Osteoblast (primary cell): Measurements from ENCODE around the gene OSBPL6. TPM values are rescaled to one million over a fixed set of nuclear protein-coding genes. Genes with fewer than 3 reads are reported as not detected.

ENCODE experiments used
- DNase-seq: peaks from one replicate; pipeline ENCODE4 v3.0.0; 2011; ENCODE audit warnings: low spot score, mixed read lengths; ENCODE audit not compliant: insufficient read length; ENCODE audit errors: missing footprints
- H2AFZ ChIP-seq: 2 replicates; pipeline ENCODE4 v1.6.0; 2011; ENCODE audit warnings: mild to moderate bottlenecking, low read length
- H3K27ac ChIP-seq: 2 replicates; pipeline ENCODE4 v1.5.1; 2011; ENCODE audit warnings: mild to moderate bottlenecking, low read depth, low read length, moderate library complexity
- H3K27me3 ChIP-seq: 2 replicates; pipeline ENCODE4 v1.6.0; 2012; ENCODE audit warnings: mild to moderate bottlenecking, control low read depth, inconsistent platforms, low read length, moderate library complexity; ENCODE audit not compliant: insufficient read depth
- H3K36me3 ChIP-seq: 2 replicates; pipeline ENCODE4 v1.5.1; 2011; ENCODE audit warnings: mild to moderate bottlenecking, low read length, control low read depth, moderate library complexity; ENCODE audit not compliant: insufficient read depth
- H3K4me1 ChIP-seq: 2 replicates; pipeline ENCODE4 v1.5.1; 2011; ENCODE audit warnings: mild to moderate bottlenecking, low read length, control low read depth, moderate library complexity; ENCODE audit not compliant: insufficient read depth
- H3K4me2 ChIP-seq: 2 replicates; pipeline ENCODE4 v1.6.0; 2011; ENCODE audit warnings: mild to moderate bottlenecking, low read length; ENCODE audit not compliant: insufficient read depth
- H3K4me3 ChIP-seq: fragments of 200-600 bp; sonication (generic); 3 replicates; pipeline ENCODE4 v1.5.1; 2012; ENCODE audit warnings: mild to moderate bottlenecking, low read length, inconsistent platforms; ENCODE audit not compliant: insufficient read depth
- H3K79me2 ChIP-seq: 2 replicates; pipeline ENCODE4 v1.6.0; 2012; ENCODE audit warnings: mild to moderate bottlenecking, low read length, control low read depth, inconsistent platforms; ENCODE audit not compliant: insufficient read depth
- H3K9me3 ChIP-seq: 2 replicates; pipeline ENCODE4 v1.5.1; 2011; ENCODE audit warnings: low read depth, low read length, control low read depth
- H4K20me1 ChIP-seq: 2 replicates; pipeline ENCODE4 v1.6.0; 2012; ENCODE audit warnings: mild to moderate bottlenecking, low read length, control low read depth; ENCODE audit not compliant: insufficient read depth
- total RNA-seq: library from RNA; depleted of rRNA; stranded (reverse); fragments of >200 nt; gene quantifications from 2 replicates; pipeline ENCODE4 v1.2.3, GENCODE V29; 2012
- TF ChIP-seq, protein P1 (sequence below): IDR thresholded peaks from 2 replicates; pipeline ENCODE4 v1.5.1; 2011; ENCODE audit warnings: mild to moderate bottlenecking, low read depth, low read length, moderate library complexity; ENCODE audit errors: extremely low read depth

OSBPL6 gene
- total RNA-seq, 1 donor: 5.4 TPM

DNA sequence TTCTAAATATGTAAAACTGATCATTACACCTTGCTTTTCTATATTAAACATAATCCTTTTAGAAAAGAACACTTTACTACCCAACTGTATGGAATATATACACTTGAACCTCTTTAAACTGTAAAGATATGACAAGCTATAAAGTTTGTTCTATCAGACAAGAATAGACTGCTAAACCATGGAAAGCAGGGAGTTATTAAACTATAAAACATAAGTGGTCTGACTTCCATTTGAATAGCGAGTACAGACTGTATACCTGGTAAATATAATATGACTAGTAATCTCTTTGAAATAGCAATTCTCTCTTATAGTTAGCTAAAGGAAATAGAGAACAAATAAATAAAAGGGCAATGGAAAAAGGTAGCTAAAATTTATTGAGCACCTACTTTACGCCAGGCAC lies 131.0 kb downstream of the OSBPL6 start:
- H3K79me2 ChIP-seq: no peaks in the 10 kb centered on the region
- DNase-seq: no peak
- TF ChIP-seq, protein P1, sequence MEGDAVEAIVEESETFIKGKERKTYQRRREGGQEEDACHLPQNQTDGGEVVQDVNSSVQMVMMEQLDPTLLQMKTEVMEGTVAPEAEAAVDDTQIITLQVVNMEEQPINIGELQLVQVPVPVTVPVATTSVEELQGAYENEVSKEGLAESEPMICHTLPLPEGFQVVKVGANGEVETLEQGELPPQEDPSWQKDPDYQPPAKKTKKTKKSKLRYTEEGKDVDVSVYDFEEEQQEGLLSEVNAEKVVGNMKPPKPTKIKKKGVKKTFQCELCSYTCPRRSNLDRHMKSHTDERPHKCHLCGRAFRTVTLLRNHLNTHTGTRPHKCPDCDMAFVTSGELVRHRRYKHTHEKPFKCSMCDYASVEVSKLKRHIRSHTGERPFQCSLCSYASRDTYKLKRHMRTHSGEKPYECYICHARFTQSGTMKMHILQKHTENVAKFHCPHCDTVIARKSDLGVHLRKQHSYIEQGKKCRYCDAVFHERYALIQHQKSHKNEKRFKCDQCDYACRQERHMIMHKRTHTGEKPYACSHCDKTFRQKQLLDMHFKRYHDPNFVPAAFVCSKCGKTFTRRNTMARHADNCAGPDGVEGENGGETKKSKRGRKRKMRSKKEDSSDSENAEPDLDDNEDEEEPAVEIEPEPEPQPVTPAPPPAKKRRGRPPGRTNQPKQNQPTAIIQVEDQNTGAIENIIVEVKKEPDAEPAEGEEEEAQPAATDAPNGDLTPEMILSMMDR: no peak
- no peak overlapping the region for H3K4me3 ChIP-seq
- peaks cover 9% of the 10 kb centered on the region for H3K4me1 ChIP-seq
- H2AFZ ChIP-seq: no peak overlapping the region
- H3K36me3 ChIP-seq: no peaks in the 10 kb centered on the region
- H3K9me3 ChIP-seq: no peaks in the 10 kb centered on the region
- no peak overlapping the region for H3K4me2 ChIP-seq
- H3K27me3 ChIP-seq: no peaks in the 10 kb centered on the region
- no peak overlapping the region for H3K27ac ChIP-seq
- no peaks in the 10 kb centered on the region for H4K20me1 ChIP-seq

DNA sequence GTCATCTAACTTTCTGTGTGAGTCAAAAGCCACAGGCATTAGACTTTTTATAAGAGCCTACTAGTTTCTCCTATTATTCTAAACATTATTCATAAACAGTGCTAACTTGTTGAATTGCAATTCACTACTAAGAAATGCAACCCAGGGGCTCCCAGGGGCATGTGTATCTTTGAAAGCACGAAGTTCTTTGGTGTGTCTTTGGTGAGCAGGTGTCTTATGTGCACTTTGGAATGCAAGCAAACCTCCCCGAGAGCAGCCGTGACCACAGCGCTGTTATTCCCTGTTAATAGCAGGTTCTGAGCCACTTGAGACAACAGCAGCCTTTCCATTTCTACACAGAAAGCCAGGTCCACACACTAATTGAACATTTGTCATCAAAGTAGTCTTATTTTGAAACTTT lies 133.2 kb downstream of the OSBPL6 start:
- no peak for DNase-seq
- H4K20me1 ChIP-seq: no peaks in the 10 kb centered on the region
- no peak overlapping the region for H3K4me3 ChIP-seq
- peak overlapping the region; percentile 68 for H3K27ac ChIP-seq
- no peaks in the 10 kb centered on the region for H3K36me3 ChIP-seq
- peak overlapping the region; percentile 52 for H2AFZ ChIP-seq
- H3K4me2 ChIP-seq: peak overlapping the region; percentile 10
- H3K79me2 ChIP-seq: no peaks in the 10 kb centered on the region
- TF ChIP-seq, protein P1: no peak
- H3K27me3 ChIP-seq: no peaks in the 10 kb centered on the region
- H3K4me1 ChIP-seq: peaks cover 9% of the 10 kb centered on the region
- H3K9me3 ChIP-seq: no peaks in the 10 kb centered on the region

DNA sequence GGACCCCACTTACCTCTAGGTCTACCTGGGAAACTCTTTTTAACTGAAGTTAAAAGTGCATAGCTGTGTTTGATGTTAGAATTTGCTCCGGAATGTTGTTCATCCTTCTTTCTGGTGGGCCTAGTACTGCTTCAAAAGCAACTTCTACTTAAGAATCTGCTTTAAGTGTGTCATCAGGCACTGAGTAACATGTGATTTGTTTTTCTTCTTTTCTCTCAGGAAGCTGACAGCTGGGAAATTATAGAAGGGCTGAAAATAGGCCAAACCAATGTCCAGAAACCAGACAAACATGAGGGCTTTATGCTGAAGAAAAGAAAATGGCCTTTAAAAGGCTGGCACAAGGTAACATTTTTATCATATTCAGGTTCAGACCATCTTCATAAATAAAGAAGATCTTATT lies 133.7 kb downstream of the OSBPL6 start:
- TF ChIP-seq, protein P1: no peak
- H3K4me3 ChIP-seq: no peak overlapping the region
- H4K20me1 ChIP-seq: no peaks in the 10 kb centered on the region
- peaks cover 9% of the 10 kb centered on the region for H3K4me1 ChIP-seq
- no peaks in the 10 kb centered on the region for H3K79me2 ChIP-seq
- no peak for DNase-seq
- H3K36me3 ChIP-seq: no peaks in the 10 kb centered on the region
- peak overlapping the region; percentile 68 for H3K27ac ChIP-seq
- no peaks in the 10 kb centered on the region for H3K9me3 ChIP-seq
- no peaks in the 10 kb centered on the region for H3K27me3 ChIP-seq
- H3K4me2 ChIP-seq: peak overlapping the region; percentile 10
- H2AFZ ChIP-seq: peak overlapping the region; percentile 52

DNA sequence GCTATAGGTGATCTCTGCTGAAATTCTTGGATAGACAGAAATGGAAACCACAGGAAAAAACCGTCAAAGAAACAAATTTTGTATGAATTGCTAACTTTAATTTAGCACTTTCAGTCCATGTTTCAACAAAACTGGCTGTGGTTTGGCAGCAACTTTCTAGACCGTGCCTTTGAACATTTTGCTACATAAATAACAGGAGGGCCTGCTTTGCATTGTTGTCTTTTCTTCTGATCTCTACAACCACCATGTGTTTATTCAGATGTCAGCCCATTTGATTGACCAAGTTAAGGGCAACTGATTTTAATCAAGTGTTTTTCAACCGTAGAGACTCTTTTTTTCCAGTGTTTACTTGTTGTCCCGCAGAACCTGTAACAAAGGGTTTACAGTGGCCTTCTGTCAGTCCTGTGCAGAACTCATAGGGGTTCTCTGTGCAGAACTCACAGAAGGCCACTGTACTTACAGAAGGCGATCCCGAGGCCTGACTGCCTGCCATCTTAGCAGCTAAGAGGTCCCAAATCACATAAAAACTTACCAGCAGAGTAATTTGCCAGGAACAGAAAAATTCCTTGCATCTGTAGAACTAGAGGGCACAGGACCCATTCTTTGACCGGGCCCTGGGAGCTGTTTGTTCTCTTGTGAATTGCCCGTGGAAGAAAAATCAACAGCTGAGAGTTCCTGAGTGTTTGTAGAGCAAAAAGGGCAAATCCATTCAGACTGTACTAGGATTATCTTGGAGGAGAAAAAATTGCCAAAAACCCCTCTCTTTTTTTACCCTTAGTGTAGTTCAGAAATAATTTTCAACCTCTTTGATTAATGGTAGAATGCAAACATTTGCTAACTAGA lies 136.1 kb downstream of the OSBPL6 start:
- TF ChIP-seq, protein P1: no peak
- H3K9me3 ChIP-seq: no peaks in the 10 kb centered on the region
- no peaks in the 10 kb centered on the region for H3K36me3 ChIP-seq
- peaks cover 9% of the 10 kb centered on the region for H3K4me1 ChIP-seq
- no peaks in the 10 kb centered on the region for H3K27me3 ChIP-seq
- no peak overlapping the region for H3K4me3 ChIP-seq
- no peak overlapping the region for H3K27ac ChIP-seq
- H3K79me2 ChIP-seq: no peaks in the 10 kb centered on the region
- H3K4me2 ChIP-seq: no peak overlapping the region
- no peak overlapping the region for H2AFZ ChIP-seq
- H4K20me1 ChIP-seq: no peaks in the 10 kb centered on the region
- DNase-seq: no peak
